ENCODE results near the gene GTPBP8.

The GTPBP8 gene

GRCh38 chr3:112984485-112984884 lies 6.3 kb upstream of the GTPBP8 start:
- no peak for DNase-seq
- intact Hi-C loops (cut with DNase I): no loop called here

DNA sequence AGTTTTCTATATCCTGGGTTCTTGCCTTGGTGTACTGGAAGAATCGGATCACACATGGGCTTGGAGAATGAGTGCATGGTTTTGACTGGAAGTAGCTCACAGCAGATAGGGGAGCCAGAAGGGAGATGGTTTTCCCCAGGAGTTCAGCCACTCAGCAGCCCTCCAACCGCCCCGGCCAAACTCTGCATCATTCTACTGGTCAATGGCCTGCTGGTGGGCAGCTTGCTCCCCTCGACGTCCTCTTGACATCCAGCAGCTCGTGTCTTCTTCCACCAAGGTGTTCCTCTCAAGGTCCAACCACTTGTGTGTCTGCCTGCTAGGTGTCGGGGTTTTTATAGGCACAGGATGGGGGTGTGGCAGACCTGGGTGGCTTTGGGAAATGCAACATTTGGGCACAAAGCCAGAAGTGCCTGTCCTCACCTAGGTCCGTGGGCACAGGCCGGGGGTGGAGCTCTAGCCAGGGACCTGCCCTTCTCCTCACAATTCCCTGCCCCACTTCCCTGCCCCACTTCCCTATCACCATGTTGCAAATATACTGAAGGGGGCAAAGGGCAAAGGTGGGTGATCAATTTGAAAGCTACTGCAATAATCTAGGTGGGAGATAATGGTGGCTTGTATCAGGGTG lies 3.0 kb upstream of the GTPBP8 start:
- intact Hi-C loops (cut with DNase I): no loop called here
- no peak for DNase-seq

- intact Hi-C loops (cut with DNase I): no loop called here
- DNase-seq: no peak
These were observed 5.0 kb downstream of the GTPBP8 start for GRCh38 chr3:112995800-112996199.

GRCh38 chr3:113000691-113001090 lies 9.9 kb downstream of the GTPBP8 start:
- intact Hi-C loops (cut with DNase I): no loop called here
- DNase-seq: no peak

DNA sequence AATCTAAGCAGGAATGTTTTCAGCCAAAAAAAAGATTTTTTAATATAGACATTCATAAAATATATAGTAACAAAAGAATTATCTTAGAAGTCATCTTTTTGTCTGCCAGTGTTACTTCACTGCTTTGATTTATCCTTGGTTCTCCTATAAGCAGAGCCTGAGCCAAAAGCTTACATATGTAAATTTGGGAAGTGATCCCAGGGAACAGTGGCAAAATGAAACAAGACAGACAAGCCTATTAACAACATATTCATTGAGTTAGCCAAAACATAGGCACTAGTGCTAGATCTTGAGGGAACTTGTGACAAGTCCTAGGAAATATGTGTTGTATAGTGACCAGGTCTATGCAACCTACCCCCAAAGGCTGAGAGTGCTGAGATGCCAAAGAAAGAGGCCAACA lies 11.3 kb downstream of the GTPBP8 start:
- no peak for DNase-seq
- intact Hi-C loops (cut with DNase I): no loop called here

GRCh38 chr3:113002679-113003078 lies 11.9 kb downstream of the GTPBP8 start:
- intact Hi-C loops (cut with DNase I): no loop called here
- DNase-seq: no peak

DNA sequence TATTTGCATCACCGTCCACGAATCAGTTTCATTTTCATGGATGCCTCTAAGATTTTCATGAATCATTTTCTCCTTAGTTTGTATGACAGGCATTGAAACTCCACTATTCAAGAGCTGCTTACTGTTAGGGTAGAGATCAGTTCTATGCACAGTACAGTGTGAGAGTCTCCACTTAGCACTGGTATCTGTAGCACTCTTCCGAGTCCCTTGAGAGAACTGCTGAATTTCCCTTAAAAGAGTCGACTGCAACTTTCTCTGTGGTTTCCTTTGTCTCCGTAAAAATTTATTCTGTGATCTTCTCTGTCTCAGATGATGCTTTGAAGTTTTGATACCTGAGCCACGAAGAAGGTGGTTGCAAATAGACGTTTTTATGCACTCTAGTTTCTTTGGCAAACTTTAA lies 14.8 kb downstream of the GTPBP8 start:
- intact Hi-C loops (cut with DNase I): no loop called here
- no peak for DNase-seq

GRCh38 chr3:113006359-113007056 lies 15.7 kb downstream of the GTPBP8 start:
- no peak for DNase-seq
- intact Hi-C loops (cut with DNase I): no loop called here

GRCh38 chr3:113008117-113008516 lies 17.3 kb downstream of the GTPBP8 start:
- no peak for DNase-seq
- intact Hi-C loops (cut with DNase I): no loop called here

DNA sequence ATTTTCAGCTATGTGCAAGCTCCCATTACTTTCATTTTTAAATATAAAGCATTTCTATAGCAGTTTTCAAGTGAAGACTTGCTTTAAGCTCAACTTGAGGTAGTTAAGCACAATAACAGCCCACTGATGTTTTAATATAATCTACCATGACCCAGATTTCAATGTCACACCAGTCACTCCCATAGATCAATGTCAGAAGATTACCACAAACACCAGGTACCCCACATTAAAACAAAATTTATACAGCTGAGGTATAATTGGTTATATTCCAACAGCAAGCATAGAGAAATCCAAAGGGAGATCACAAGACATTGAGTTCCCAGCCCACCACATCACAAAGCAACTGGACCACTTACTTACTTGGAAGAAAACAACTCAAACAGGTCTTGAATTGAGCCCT lies 22.8 kb downstream of the GTPBP8 start:
- DNase-seq: no peak
- intact Hi-C loops (cut with DNase I): no loop called here

DNA sequence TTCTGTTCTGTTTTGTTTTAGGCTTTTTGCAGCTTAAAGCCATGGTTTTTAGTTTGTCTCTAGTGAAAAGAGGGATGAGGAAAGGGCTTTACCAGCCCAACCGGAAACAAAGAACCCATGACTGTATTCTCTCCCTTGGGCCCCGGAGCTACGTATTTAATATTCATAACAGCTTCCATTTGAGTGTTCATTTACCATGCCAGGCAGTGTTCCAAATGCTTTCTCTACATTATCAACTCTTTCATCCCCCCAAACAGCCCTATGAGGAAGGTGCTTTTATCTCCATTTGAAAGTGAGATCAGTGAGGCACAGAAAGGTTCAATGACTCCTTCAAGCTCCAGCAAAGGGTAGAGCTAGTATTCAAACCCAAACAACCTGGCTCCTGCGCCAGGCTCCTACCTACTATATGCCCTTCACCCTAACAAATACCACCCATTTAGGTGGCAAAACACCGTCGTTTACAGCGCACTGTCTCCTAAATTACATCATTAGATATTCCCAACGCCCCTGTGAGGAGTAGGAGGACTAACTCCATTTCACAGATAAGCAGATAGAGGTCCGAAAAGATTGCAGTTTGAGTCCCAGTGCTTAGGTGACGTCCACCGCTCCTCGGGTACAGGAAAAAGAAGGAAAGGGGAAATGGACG lies 27.9 kb downstream of the GTPBP8 start:
- intact Hi-C loops (cut with DNase I): no loop called here
- DNase-seq: peak in 5 of 42 donors; percentile 3 to 33 (median 13)

- DNase-seq: peak; percentile 78 to 97 (median 91)
- intact Hi-C loops (cut with DNase I): no loop called here
These were observed 28.7 kb downstream of the GTPBP8 start for GRCh38 chr3:113019182-113020137.

DNA sequence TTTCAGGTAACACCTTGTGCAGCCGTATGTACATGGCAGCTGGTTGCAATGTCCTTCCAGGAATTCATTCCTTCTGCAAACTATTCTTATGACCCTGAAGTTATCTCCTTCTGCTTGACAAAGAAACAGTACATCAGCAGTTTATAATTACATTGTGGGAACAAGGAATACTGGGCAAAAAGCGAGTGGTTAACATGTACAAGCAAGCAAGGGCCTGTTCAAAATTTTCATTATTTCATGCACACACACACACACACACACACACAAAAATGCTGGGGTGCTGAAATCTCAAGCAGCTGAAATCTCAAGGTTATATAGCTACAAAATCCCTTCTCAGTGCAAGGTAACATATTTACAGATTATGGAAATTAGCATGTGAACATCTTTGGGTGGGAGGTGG lies 30.7 kb downstream of the GTPBP8 start:
- intact Hi-C loops (cut with DNase I): no loop called here
- no peak for DNase-seq

DNA sequence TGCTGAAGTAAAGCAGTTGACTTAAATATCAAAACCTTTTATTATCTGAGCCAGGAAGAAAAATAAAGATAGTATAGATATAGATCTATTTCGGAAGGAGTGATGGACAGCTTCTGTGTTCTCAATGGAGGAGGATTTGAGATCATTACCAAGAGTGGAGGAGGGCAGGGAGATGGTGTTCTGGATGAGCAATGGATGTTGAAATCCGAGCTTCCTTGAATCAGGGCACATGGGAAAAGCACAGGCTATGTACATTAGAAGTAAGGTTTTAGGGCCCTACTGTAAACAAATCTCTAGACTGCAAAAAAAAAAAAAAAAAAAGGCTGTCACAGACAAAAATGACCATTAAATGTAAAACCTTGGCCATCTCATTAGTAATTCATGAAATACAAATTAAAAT lies 43.2 kb downstream of the GTPBP8 start:
- DNase-seq: no peak
- intact Hi-C loops (cut with DNase I): no loop called here

GRCh38 chr3:113035387-113035982 lies 44.7 kb downstream of the GTPBP8 start:
- intact Hi-C loops (cut with DNase I): no loop called here
- peak in 25 of 42 donors; percentile 5 to 76 (median 44) for DNase-seq

DNA sequence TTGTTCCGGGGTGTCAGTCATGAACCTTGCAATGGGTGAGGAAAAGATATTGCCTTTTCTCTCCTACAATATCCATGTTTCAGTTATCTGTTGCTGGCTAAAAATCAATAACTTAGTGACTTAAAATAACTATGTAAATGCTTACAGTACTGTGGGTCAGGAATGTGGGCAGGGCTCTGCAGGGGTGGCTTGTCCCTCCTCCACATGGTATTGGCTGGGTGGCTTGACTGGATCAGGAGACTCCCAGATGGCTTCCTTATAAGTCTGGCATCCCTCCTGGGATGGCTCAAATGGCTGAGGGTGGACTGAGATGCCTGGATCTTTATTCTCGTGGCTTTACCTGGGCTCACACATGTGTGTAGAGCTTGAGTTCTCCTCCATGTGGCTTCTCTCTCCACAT lies 47.5 kb downstream of the GTPBP8 start:
- intact Hi-C loops (cut with DNase I): no loop called here
- DNase-seq: no peak

DNA sequence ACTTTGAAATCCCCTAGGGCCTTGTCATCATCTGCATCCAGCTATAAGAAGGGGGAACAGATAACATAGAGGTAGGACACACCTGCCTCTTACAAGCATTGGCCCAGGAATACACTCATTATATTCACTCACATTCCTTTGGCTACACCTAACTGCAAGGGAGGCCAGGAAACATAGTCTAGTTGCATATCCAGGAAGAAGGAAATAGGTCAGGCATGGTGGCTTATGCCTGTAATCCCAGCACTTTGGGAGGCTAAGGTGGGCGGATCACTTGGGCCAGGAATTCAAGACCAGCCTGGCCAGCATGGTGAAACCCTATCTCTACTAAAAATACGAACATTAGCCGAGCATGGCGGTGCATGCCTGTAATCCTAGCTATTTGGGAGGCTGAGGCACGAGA lies 48.8 kb downstream of the GTPBP8 start:
- DNase-seq: no peak
- intact Hi-C loops (cut with DNase I): no loop called here

- DNase-seq: no peak
- intact Hi-C loops (cut with DNase I): no loop called here
These were observed 49.4 kb downstream of the GTPBP8 start for GRCh38 chr3:113040231-113040630.

GRCh38 chr3:113043686-113044085 lies 52.9 kb downstream of the GTPBP8 start:
- intact Hi-C loops (cut with DNase I): no loop called here
- peak in 11 of 42 donors; percentile 12 to 72 (median 32) for DNase-seq

All from head of caudate nucleus (tissue), 42 donors.